IMR-90 (cell line): ENCODE data around the gene DIPK1B. TPM values are rescaled to one million over a fixed set of nuclear protein-coding genes. Genes with fewer than 3 reads are reported as not detected.
A peak's percentile ranks its signal among the peaks of the same experiment; 100 is the strongest.

Source experiments
- ATAC-seq: fragments of 200-7000 bp; cut with Tn5 transposase; 2 replicates; pipeline ENCODE4 v1.9.1; 2020; ENCODE audit warnings: low read depth, mild to moderate bottlenecking, moderate library complexity
- BruUV-seq: library from RNA; stranded (reverse); fragments of 400-500 nt; replicated peaks from 2 replicates; lab custom pipeline; 2021; lab: Mats Ljungman, UMichigan
- CTCF ChIA-PET: fragments of 300-600 bp; formaldehyde crosslinking; extraction: SDS; loops from one replicate; lab custom pipeline; 2021; ENCODE audit warnings: antibody characterized with exemption; lab: Yijun Ruan, JAX
- POLR2A ChIA-PET: fragments of 300-600 bp; sonication (Branson Sonifier 250); formaldehyde crosslinking; loops from one replicate; lab custom pipeline; 2022; ENCODE audit warnings: antibody characterized with exemption; ENCODE audit not compliant: unreplicated experiment; lab: Charles Lee
- DNase-seq: peaks from one replicate; pipeline ENCODE4 v3.0.0; 2013
- H2AFZ ChIP-seq: replicated peaks from 2 replicates; pipeline ENCODE3; 2013; ENCODE audit warnings: low read length, mild to moderate bottlenecking; ENCODE audit not compliant: poor library complexity
- H2AK5ac ChIP-seq: 2 replicates; pipeline ENCODE4 v1.6.1; 2013; ENCODE audit warnings: low read depth, low read length, inconsistent platforms
- H2AK9ac ChIP-seq: replicated peaks from 2 replicates; pipeline ENCODE3; 2013; ENCODE audit warnings: mild to moderate bottlenecking, low read depth, low read length, moderate library complexity; ENCODE audit not compliant: poor library complexity
- H2BK120ac ChIP-seq: 2 replicates; pipeline ENCODE4 v1.6.1; 2013; ENCODE audit warnings: low read depth, low read length, inconsistent platforms
- H2BK15ac ChIP-seq: 3 replicates; pipeline ENCODE4 v1.6.1; 2013; ENCODE audit warnings: low read depth, low read length, inconsistent platforms
- H2BK20ac ChIP-seq: 2 replicates; pipeline ENCODE4 v1.6.1; 2013; ENCODE audit warnings: low read depth, mild to moderate bottlenecking, inconsistent platforms, low read length, moderate library complexity
- H2BK5ac ChIP-seq: 2 replicates; pipeline ENCODE4 v1.6.1; 2013; ENCODE audit warnings: mild to moderate bottlenecking, low read depth, low read length, inconsistent platforms; ENCODE audit not compliant: poor library complexity, severe bottlenecking
- H3K14ac ChIP-seq: replicated peaks from 2 replicates; pipeline ENCODE4 v1.6.1; 2013; ENCODE audit warnings: low read depth, low read length, inconsistent platforms
- H3K18ac ChIP-seq: 2 replicates; pipeline ENCODE4 v1.6.1; 2013; ENCODE audit warnings: low read depth, low read length, control low read depth
- H3K23ac ChIP-seq: 2 replicates; pipeline ENCODE4 v1.6.1; 2013; ENCODE audit warnings: low read depth, low read length, inconsistent platforms
- H3K27ac ChIP-seq: 2 replicates; pipeline ENCODE4 v1.5.1; 2013; ENCODE audit warnings: mild to moderate bottlenecking, control low read depth, low read length; ENCODE audit not compliant: insufficient read depth
- H3K27me3 ChIP-seq: 2 replicates; pipeline ENCODE4 v1.6.1; 2013; ENCODE audit warnings: low read length; ENCODE audit not compliant: control insufficient read depth, insufficient read depth
- H3K36me3 ChIP-seq: 2 replicates; pipeline ENCODE4 v1.6.1; 2013; ENCODE audit warnings: low read length, mixed read lengths; ENCODE audit not compliant: control insufficient read depth, insufficient read depth
- H3K4ac ChIP-seq: 2 replicates; pipeline ENCODE4 v1.6.1; 2013; ENCODE audit warnings: low read depth, low read length, inconsistent platforms
- H3K4me1 ChIP-seq: 2 replicates; pipeline ENCODE4 v1.6.1; 2013; ENCODE audit warnings: low read length, mixed read lengths; ENCODE audit not compliant: control insufficient read depth, insufficient read depth
- H3K4me2 ChIP-seq: 2 replicates; pipeline ENCODE4 v1.6.1; 2013; ENCODE audit warnings: low read depth, mild to moderate bottlenecking, control low read depth, low read length, moderate library complexity
- H3K4me3 ChIP-seq: 2 replicates; pipeline ENCODE4 v1.5.1; 2013; ENCODE audit warnings: low read depth, mild to moderate bottlenecking, control low read depth, low read length, moderate library complexity; ENCODE audit not compliant: insufficient read depth
- H3K56ac ChIP-seq: 2 replicates; pipeline ENCODE4 v1.6.1; 2013; ENCODE audit warnings: low read length, inconsistent platforms; ENCODE audit not compliant: insufficient read depth; ENCODE audit errors: extremely low read depth
- H3K79me1 ChIP-seq, 2 experiments: 2 replicates each; pipeline ENCODE4 v1.6.1; 2013; ENCODE audit warnings: low read length in 2 of 2, inconsistent platforms in 1 of 2, low read depth in 1 of 2
- H3K9ac ChIP-seq: 2 replicates; pipeline ENCODE4 v1.6.1; 2013; ENCODE audit warnings: low read depth, low read length, control low read depth
- H3K9me1 ChIP-seq: 2 replicates; pipeline ENCODE4 v1.6.1; 2013; ENCODE audit warnings: low read length, inconsistent platforms; ENCODE audit not compliant: insufficient read depth
- H3K9me3 ChIP-seq: 2 replicates; pipeline ENCODE4 v1.6.1; 2013; ENCODE audit warnings: low read length; ENCODE audit not compliant: control insufficient read depth, insufficient read depth
- H4K20me1 ChIP-seq: 2 replicates; pipeline ENCODE4 v1.6.1; 2013; ENCODE audit warnings: low read length, inconsistent platforms; ENCODE audit not compliant: insufficient read depth
- H4K5ac ChIP-seq: 2 replicates; pipeline ENCODE4 v1.6.1; 2013; ENCODE audit warnings: mild to moderate bottlenecking, low read depth, low read length, control low read depth
- H4K8ac ChIP-seq, 2 experiments: 2 replicates each; pipeline ENCODE4 v1.6.1; 2013; ENCODE audit warnings: low read depth in 2 of 2, low read length in 2 of 2, control low read depth in 1 of 2, inconsistent platforms in 1 of 2
- H4K91ac ChIP-seq: 2 replicates; pipeline ENCODE4 v1.6.1; 2013; ENCODE audit warnings: low read depth, low read length, inconsistent platforms; ENCODE audit not compliant: insufficient read depth
- BHLHE40 ChIP-seq: fragments of 150-350 bp; IDR thresholded peaks from 2 replicates; pipeline ENCODE4 v1.6.1; 2016; ENCODE audit warnings: mild to moderate bottlenecking, low read depth, low read length
- CEBPB ChIP-seq: IDR thresholded peaks from 2 replicates; pipeline ENCODE4 v1.6.1; 2012; ENCODE audit warnings: low read depth, low read length, improper control_type of control experiment
- FOS ChIP-seq: fragments of 150-350 bp; IDR thresholded peaks from 2 replicates; pipeline ENCODE4 v1.6.1; 2016; ENCODE audit warnings: low read depth, low read length
- MAFK ChIP-seq: IDR thresholded peaks from 2 replicates; pipeline ENCODE4 v1.6.1; 2012; ENCODE audit warnings: low read depth, low read length, improper control_type of control experiment
- MAZ ChIP-seq: IDR thresholded peaks from 2 replicates; pipeline ENCODE4 v1.6.1; 2012; ENCODE audit warnings: low read depth, mild to moderate bottlenecking, low read length, improper control_type of control experiment, moderate library complexity, borderline replicate concordance
- MXI1 ChIP-seq: IDR thresholded peaks from 2 replicates; pipeline ENCODE4 v1.6.1; 2012; ENCODE audit warnings: low read depth, mild to moderate bottlenecking, low read length, moderate library complexity, borderline replicate concordance
- POLR2A ChIP-seq: IDR thresholded peaks from 2 replicates; pipeline ENCODE4 v1.6.1; 2012; ENCODE audit warnings: mild to moderate bottlenecking, low read depth, low read length
- RCOR1 ChIP-seq: IDR thresholded peaks from 2 replicates; pipeline ENCODE4 v1.6.1; 2012; ENCODE audit warnings: mild to moderate bottlenecking, low read length, improper control_type of control experiment; ENCODE audit not compliant: insufficient replicate concordance
- RFX5 ChIP-seq: IDR thresholded peaks from 2 replicates; pipeline ENCODE4 v1.8.0; 2012; ENCODE audit warnings: low read depth, mild to moderate bottlenecking, low read length, moderate library complexity
- SMC3 ChIP-seq: fragments of 150-350 bp; IDR thresholded peaks from 2 replicates; pipeline ENCODE4 v1.6.1; 2016; ENCODE audit warnings: low read depth, mild to moderate bottlenecking, antibody characterized with exemption, low read length, moderate library complexity
- WGBS, 2 experiments: methylation state at CpG; one replicate each; pipeline versions ENCODE4 v1.1.5 to v1.1.7; 2013; ENCODE audit warnings: missing lambda C conversion rate in 2 of 2; ENCODE audit not compliant: insufficient read length in 1 of 2; ENCODE audit errors: extremely low coverage in 2 of 2; 5-methylcytosine and 5-hydroxymethylcytosine counted together
- dilution Hi-C: fragments of 300-500 bp; cut with HindIII; formaldehyde crosslinking; loops from one replicate; pipeline ENCODE4 v1.14.3; 2018; ENCODE audit warnings: low sequenced_read_pairs; ENCODE audit not compliant: unreplicated experiment
- in situ Hi-C: fragments of 300-500 bp; cut with MboI; formaldehyde crosslinking; loops from 3 replicates; pipeline ENCODE4 v1.14.3; 2019; ENCODE audit warnings: low sequenced_read_pairs, inconsistent platforms, mixed read lengths
- intact Hi-C: fragments of 100-400 bp; cut with micrococcal nuclease; formaldehyde crosslinking; loops from 2 replicates; pipeline ENCODE4 v1.10.0; 2022
- polyA plus RNA-seq, 3 experiments: library from polyadenylated mRNA; depleted of rRNA; stranded (reverse); fragments of >200 nt; gene quantifications; 2 replicates each; pipeline ENCODE4 v1.2.3, GENCODE V29; 2012; ENCODE audit warnings: low replicate concordance in 1 of 3
- total RNA-seq: library from RNA; depleted of rRNA; stranded (reverse); fragments of >200 nt; gene quantifications from 2 replicates; pipeline ENCODE4 v1.2.3, GENCODE V29; 2012
- TF ChIP-seq, protein P1 (sequence below): fragments of 150-350 bp; IDR thresholded peaks from 2 replicates; pipeline ENCODE4 v1.6.1; 2016; ENCODE audit warnings: low read depth, mild to moderate bottlenecking, low read length, moderate library complexity, borderline replicate concordance

DIPK1B gene
- total and polyA plus RNA-seq, 2 of the 4 experiments (the other 2 are of a cell fraction): 3.4 to 7.1 TPM

- Histone ChIP-seq H3K4ac (no peak overlapping the region), H4K20me1 (peaks cover 16% of the 10 kb centered on the region; the same call in 1 of the 2 replicates), H2AK9ac (peak overlapping the region; percentile 25), H2BK5ac (no peak overlapping the region), H3K14ac (no peak overlapping the region), H2BK20ac (no peak overlapping the region), H3K9me1 (no peaks in the 10 kb centered on the region), H2AFZ (no peak overlapping the region), H2BK15ac (no peak overlapping the region), H2AK5ac (no peak overlapping the region), H3K27ac (no peak overlapping the region), H3K27me3 (no peaks in the 10 kb centered on the region; the same call in 1 of the 2 replicates), H3K9me3 (no peaks in the 10 kb centered on the region), H3K79me1 (peaks cover 18 to 42% of the 10 kb centered on the region in 2 experiments), H3K23ac (no peak overlapping the region), H4K91ac (no peak overlapping the region), H4K5ac (no peak overlapping the region), H3K36me3 (no peaks in the 10 kb centered on the region), H3K4me1 (peaks cover 4% of the 10 kb centered on the region), H3K9ac (no peak overlapping the region), H3K18ac (no peak overlapping the region), H4K8ac (no peak overlapping the region), H2BK120ac (no peak overlapping the region), H3K4me2 (no peak overlapping the region), H3K56ac (no peak overlapping the region), H3K4me3 (no peak overlapping the region)
- POLR2A ChIA-PET: no interaction called here
- ATAC-seq (no peak), DNase-seq (no peak)
- intact Hi-C loops (no loop called here), dilution Hi-C loops (no loop called here), in situ Hi-C loops (no loop called here)
- CTCF ChIA-PET: no interaction called here
- TF ChIP-seq MXI1: no peak
- TF ChIP-seq, protein P1, sequence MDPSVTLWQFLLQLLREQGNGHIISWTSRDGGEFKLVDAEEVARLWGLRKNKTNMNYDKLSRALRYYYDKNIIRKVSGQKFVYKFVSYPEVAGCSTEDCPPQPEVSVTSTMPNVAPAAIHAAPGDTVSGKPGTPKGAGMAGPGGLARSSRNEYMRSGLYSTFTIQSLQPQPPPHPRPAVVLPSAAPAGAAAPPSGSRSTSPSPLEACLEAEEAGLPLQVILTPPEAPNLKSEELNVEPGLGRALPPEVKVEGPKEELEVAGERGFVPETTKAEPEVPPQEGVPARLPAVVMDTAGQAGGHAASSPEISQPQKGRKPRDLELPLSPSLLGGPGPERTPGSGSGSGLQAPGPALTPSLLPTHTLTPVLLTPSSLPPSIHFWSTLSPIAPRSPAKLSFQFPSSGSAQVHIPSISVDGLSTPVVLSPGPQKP: no peak
- TF ChIP-seq BHLHE40: no peak
- TF ChIP-seq RCOR1: no peak
- no peak for TF ChIP-seq MAZ
- no peak for TF ChIP-seq MAFK
- no peak for TF ChIP-seq SMC3
- no peak for TF ChIP-seq FOS
- TF ChIP-seq CEBPB: no peak
- TF ChIP-seq POLR2A: no peak
- no peak for TF ChIP-seq RFX5
- BruUV-seq: no TSS peak
- WGBS, 2 experiments: 81% methylated on average over 4 of the region's 15 CpGs; no CpG with 5 or more reads in 1 of the 2 experiments
Observed at GRCh38 chr9:136684339-136684738, 28.0 kb upstream of the DIPK1B start.
